G401 (cell line): ENCODE measurements around the gene PNPLA5. TPM values are rescaled to one million over a fixed set of nuclear protein-coding genes. Genes with fewer than 3 reads are reported as not detected.
A peak's percentile ranks its signal among the peaks of the same experiment; 100 is the strongest.

Experiments used
- DNase-seq: peaks from one replicate; pipeline ENCODE4 v3.0.0-alpha.2; 2015; ENCODE audit warnings: low spot score
- in situ Hi-C: cut with HindIII; loops from 2 replicates; pipeline ENCODE4 v1.10.0; 2016; ENCODE audit warnings: low sequenced_read_pairs, mixed read lengths
- total RNA-seq: library from RNA; depleted of rRNA; stranded (reverse); fragments of >200 nt; shearing (Covaris generic); gene quantifications from 2 replicates; pipeline ENCODE4 v1.2.3, GENCODE V29; 2014

PNPLA5 gene
- total RNA-seq, 1 experiment from 2014 or later, result not detected

- DNase-seq, result no peak
- in situ Hi-C loops, result no loop called here
Measured at GRCh38 chr22:43860126-43860525, 31.7 kb downstream of the PNPLA5 start.

- in situ Hi-C loops, result no loop called here
- DNase-seq, result no peak
Measured at GRCh38 chr22:43859621-43860020, 32.2 kb downstream of the PNPLA5 start.

- in situ Hi-C loops, result no loop called here
Measured at GRCh38 chr22:43859176-43859575, 32.6 kb downstream of the PNPLA5 start.

GRCh38 chr22:43858156-43858895 is 33.5 kb downstream of the PNPLA5 start:
- DNase-seq, result no peak

More at GRCh38 chr22:43859176-43859575, 32.6 kb downstream of the PNPLA5 start:
- DNase-seq, result no peak

GRCh38 chr22:43857367-43857766 is 34.4 kb downstream of the PNPLA5 start:
- in situ Hi-C loops, result no loop called here
- no peak for DNase-seq

More at GRCh38 chr22:43858156-43858895, 33.5 kb downstream of the PNPLA5 start:
- in situ Hi-C loops, result no loop called here

GRCh38 chr22:43855431-43855830 is 36.4 kb downstream of the PNPLA5 start:
- in situ Hi-C loops, result no loop called here
- no peak for DNase-seq

GRCh38 chr22:43854786-43855271 is 37.0 kb downstream of the PNPLA5 start:
- in situ Hi-C loops, result no loop called here

GRCh38 chr22:43854121-43854785 is 37.6 kb downstream of the PNPLA5 start:
- in situ Hi-C loops, result no loop called here
- no peak for DNase-seq

More at GRCh38 chr22:43854786-43855271, 37.0 kb downstream of the PNPLA5 start:
- no peak for DNase-seq

GRCh38 chr22:43853328-43853931 is 38.4 kb downstream of the PNPLA5 start:
- DNase-seq, result no peak
- in situ Hi-C loops, result no loop called here

- in situ Hi-C loops, result no loop called here
- no peak for DNase-seq
Measured at GRCh38 chr22:43852573-43853327, 39.1 kb downstream of the PNPLA5 start.

- DNase-seq, result no peak
- in situ Hi-C loops, result no loop called here
Measured at GRCh38 chr22:43851979-43852307, 39.9 kb downstream of the PNPLA5 start.

- no peak for DNase-seq
Measured at GRCh38 chr22:43851058-43851978, 40.5 kb downstream of the PNPLA5 start.

GRCh38 chr22:43850529-43850928 is 41.3 kb downstream of the PNPLA5 start:
- peak; percentile 44 for DNase-seq
- in situ Hi-C loops, result no loop called here

More at GRCh38 chr22:43851058-43851978, 40.5 kb downstream of the PNPLA5 start:
- in situ Hi-C loops, result no loop called here

GRCh38 chr22:43849731-43850130 is 42.1 kb downstream of the PNPLA5 start:
- no peak for DNase-seq
- in situ Hi-C loops, result no loop called here

GRCh38 chr22:43848366-43849171 is 43.2 kb downstream of the PNPLA5 start:
- DNase-seq, result peak; percentile 47

GRCh38 chr22:43847376-43848289 is 44.2 kb downstream of the PNPLA5 start:
- in situ Hi-C loops, result no loop called here

More at GRCh38 chr22:43848366-43849171, 43.2 kb downstream of the PNPLA5 start:
- in situ Hi-C loops, result no loop called here

GRCh38 chr22:43846966-43847365 is 44.8 kb downstream of the PNPLA5 start:
- in situ Hi-C loops, result no loop called here
- DNase-seq, result no peak

More at GRCh38 chr22:43847376-43848289, 44.2 kb downstream of the PNPLA5 start:
- DNase-seq, result no peak
